H1 (cell line): ENCODE data around the gene ZNF316. TPM values are rescaled to one million over a fixed set of nuclear protein-coding genes. Genes with fewer than 3 reads are reported as not detected.

ENCODE experiments used
- ATF2 ChIP-seq: IDR thresholded peaks from 2 replicates; pipeline ENCODE4 v1.6.1; 2012; ENCODE audit warnings: low read length, inconsistent platforms
- ATF3 ChIP-seq: IDR thresholded peaks from 2 replicates; pipeline ENCODE4 v1.6.1; 2011; ENCODE audit warnings: low read depth, mild to moderate bottlenecking, low read length; ENCODE audit not compliant: insufficient read depth
- CEBPB ChIP-seq: IDR thresholded peaks from 2 replicates; pipeline ENCODE4 v1.6.1; 2012; ENCODE audit warnings: low read depth, low read length
- CHD7 ChIP-seq: fragments of 300-600 bp; sonication (generic); IDR thresholded peaks from 2 replicates; pipeline ENCODE4 v1.7.1; 2012; ENCODE audit warnings: low read length, moderate library complexity, mild to moderate bottlenecking, inconsistent platforms; ENCODE audit not compliant: insufficient replicate concordance
- JUND ChIP-seq: IDR thresholded peaks from 2 replicates; pipeline ENCODE4 v1.6.1; 2011; ENCODE audit warnings: mild to moderate bottlenecking, improper control_type of control experiment, low read length
- RFX5 ChIP-seq: IDR thresholded peaks from 2 replicates; pipeline ENCODE4 v1.6.1; 2011; ENCODE audit warnings: low read depth, low read length, improper control_type of control experiment, borderline replicate concordance
- SUZ12 ChIP-seq: fragments of 200-600 bp; sonication (generic); IDR thresholded peaks from 2 replicates; pipeline ENCODE4 v1.6.1; 2012; ENCODE audit warnings: mild to moderate bottlenecking, inconsistent platforms, low read length, moderate library complexity, mixed read lengths
- TBP ChIP-seq: IDR thresholded peaks from 2 replicates; pipeline ENCODE4 v1.6.1; 2011; ENCODE audit warnings: low read depth, low read length, improper control_type of control experiment
- TEAD4 ChIP-seq: IDR thresholded peaks from 2 replicates; pipeline ENCODE4 v1.6.1; 2012; ENCODE audit warnings: low read depth, low read length, inconsistent platforms, mixed read lengths
- polyA plus RNA-seq, 7 experiments: library from polyadenylated mRNA; depleted of rRNA in 3 of 7; stranded (reverse) in 5 of 7; unstranded in 2 of 7; fragments of >200 nt in 5 of 7; fragments of 200-250 nt in 2 of 7; gene quantifications; 1 replicate in 5 of 7; 2 replicates in 1 of 7; 4 replicates in 1 of 7; pipeline versions ENCODE4 v1.2.1 to v1.2.3, GENCODE V29; 2011 to 2013; ENCODE audit warnings: missing spikeins in 2 of 7, mixed read lengths in 2 of 7
- total RNA-seq: library from RNA; stranded (reverse); fragmentation: NEBNext Ultra II Directional; extraction: Animal tissue kit (Norgen Biotek cat#: 25700); gene quantifications from 2 replicates; pipeline ENCODE4 v1.2.1, GENCODE V29; 2021

Gene ZNF316
- total and polyA plus RNA-seq, 2 of the 8 experiments (the other 6 are each of a cell fraction or from before 2014, with no cell fraction given) = 3.6 to 13.7 TPM

DNA sequence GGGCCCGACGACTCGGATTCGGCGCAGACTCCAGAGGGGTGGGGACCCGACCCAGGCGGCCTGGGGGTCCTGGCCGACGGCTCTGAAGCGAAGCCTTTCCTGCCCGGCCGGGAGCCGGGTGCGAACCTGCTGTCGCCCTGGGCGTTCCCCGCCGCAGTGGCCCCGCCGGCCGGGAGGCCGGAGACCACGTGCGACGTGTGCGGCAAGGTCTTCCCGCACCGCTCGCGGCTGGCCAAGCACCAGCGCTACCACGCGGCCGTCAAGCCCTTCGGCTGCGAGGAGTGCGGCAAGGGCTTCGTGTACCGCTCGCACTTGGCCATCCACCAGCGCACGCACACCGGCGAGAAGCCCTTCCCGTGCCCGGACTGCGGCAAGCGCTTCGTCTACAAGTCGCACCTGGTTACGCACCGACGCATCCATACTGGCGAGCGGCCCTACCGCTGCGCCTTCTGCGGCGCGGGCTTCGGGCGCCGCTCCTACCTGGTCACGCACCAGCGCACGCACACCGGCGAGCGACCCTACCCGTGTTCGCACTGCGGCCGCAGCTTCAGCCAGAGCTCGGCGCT lies 15.4 kb downstream of the ZNF316 start (continued):
- TF ChIP-seq CHD7 (no peak), JUND (no peak), TEAD4 (no peak), CEBPB (no peak), ATF2 (no peak), RFX5 (no peak), ATF3 (no peak), TBP (no peak), SUZ12 (no peak)
